NCI-H1436 (cell line): ENCODE results near the gene ICE1.
"Not testable (repeated sequence)": the region's sequence is repeated elsewhere in the genome, so short reads cannot be mapped to it uniquely, and the experiment has no call there.

Experiments used
- DNase-seq: peaks from one replicate; lab custom pipeline; 2025; lab: John Stamatoyannopoulos, UW

The ICE1 gene

DNA sequence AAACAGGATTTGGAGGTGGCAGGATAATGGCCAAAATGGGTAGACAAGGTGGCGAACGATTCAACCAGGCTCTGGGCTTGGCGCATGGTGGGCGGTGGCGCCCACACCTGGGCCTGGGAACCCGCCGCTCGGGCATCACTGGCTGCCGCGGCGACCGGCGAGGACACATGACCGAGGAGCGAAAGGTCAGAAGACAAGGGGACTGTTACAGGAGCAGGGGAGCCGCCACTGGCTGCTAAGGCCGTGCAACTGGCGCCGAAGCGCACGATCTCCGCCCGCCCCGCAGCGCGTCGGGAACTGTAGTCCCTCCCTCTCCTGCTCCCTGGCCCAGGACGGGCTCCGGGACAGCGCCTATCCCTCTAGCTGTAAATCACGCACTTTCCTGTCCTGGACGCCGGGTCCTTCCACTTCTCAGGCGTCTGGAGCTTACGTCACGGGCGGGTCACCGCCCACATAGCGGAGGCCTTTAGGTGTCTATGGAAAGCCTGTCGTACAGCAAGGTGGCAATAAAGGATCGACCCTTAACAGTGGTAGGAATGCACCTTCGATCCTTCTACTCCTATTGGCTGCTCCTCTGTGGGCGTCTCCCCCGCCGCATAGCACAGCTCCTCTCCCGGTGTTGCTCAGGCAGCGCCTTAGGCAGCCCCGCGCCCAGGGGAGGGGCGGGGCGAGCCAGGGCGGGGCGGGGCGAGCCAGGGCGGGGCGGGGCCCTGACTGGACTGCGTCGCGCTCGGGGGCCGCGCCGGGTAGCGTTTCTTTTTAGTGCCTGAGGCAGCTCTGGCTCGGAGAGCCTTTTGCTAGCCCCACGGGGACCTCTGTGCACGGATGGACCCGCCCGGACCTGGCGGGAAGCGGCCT lies at the start of gene ICE1:
Gene ICE1, plus strand, starts transcription at position 717 of the 858 bp plus-strand sequence. CDS start 239 bp downstream, outside the sequence.
- peak; percentile 95 for DNase-seq

DNA sequence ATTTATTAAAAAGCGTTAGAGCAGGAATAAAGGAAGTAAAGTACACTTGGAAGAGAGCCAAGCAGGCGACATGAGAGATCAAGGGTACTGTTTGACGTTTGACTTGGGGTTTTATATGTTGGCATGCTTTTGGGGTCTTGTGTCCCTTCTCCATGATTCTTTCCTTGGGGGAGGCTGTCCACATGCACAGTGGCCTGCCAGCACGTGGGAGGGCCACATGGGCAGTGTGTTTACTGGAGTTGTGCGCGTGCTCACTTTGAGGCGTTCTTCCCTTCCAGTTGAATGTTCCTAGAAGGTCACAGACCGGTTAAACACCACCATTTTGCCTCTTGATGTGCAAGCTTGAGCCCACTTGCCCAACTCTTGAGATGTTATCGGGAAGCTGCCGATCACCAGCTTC lies 49.5 kb upstream of the ICE1 start:
- DNase-seq = no peak

- DNase-seq = no peak
Observed at GRCh38 chr5:5373351-5373989, 49.0 kb upstream of the ICE1 start.

DNA sequence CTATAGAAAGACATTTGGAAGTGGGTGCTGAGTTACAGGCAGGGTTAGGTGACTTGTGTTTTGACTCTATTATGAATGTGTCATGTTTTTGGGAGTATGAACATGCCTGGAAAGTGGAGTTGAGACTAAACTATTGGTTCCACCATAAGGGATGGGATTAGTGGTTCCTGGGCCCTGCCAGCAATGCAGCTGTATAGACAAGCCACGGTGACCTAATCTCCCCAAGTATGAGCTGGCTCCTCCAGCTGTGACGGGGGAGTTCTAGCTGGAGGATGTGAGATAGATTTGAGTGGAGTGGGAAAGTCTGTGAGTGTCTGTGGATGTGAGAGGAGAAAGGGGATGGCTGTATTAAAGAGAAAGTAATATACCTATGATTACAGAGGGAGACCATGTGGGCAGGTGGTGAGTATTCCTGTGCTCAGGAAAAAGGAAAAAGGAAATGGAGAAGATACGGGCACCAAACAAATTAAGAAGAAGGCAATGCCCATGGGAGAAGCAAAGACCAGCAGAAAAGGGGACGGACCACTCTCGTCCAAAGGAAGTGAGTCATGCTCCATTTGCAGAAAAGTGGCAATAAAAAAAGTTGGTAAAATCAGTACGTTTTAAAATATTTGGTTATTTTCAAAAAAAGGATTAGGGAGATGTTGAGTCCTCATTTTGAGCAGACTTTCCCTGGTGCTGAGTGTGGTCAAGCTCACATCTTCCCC lies 48.3 kb upstream of the ICE1 start:
- no peak for DNase-seq

GRCh38 chr5:5377780-5378179 lies 44.7 kb upstream of the ICE1 start:
- DNase-seq = no peak

DNA sequence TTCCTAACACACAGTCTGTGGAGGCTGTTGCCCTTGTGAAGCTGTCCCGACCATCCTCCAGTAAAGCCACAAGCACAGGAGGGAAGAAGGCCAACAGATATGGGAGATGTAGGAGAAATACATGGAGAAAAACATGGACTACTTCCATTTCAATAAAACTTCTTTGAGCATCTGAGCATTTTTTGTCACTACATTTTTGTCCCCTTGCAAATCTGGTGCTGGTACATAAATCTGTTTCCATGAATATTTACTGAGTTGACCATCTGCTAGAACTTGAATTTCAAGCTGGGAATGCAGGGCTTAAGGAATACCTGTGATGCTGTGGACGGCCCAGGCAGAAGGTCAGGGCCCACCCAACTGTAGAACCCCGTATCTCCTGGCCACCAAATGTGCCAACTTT lies 43.9 kb upstream of the ICE1 start:
- DNase-seq = no peak

GRCh38 chr5:5380298-5380697 lies 42.2 kb upstream of the ICE1 start:
- no peak for DNase-seq

GRCh38 chr5:5381310-5381913 lies 41.1 kb upstream of the ICE1 start:
- DNase-seq = no peak

GRCh38 chr5:5383461-5383860 lies 39.0 kb upstream of the ICE1 start:
- DNase-seq = no peak

GRCh38 chr5:5384660-5385330 lies 37.7 kb upstream of the ICE1 start:
- DNase-seq = no peak

DNA sequence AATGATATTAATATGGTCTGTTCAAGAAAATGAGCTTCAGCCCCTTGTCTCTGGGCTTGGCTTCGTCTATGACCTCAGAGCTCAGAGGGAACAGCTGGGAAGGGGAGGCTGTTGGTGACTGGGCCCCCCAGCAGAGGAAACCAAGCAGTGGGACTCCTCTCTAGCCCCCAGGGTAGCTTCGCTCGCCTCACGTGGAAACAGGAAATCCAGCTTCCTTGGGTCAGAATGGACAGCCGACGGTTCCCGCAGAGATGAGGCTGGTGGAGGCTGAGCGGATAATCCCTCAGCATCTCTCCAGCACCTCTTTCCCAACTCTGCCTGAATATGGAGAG lies 37.2 kb upstream of the ICE1 start:
- DNase-seq = no peak

- DNase-seq = no peak
Observed at GRCh38 chr5:5386329-5386728, 36.1 kb upstream of the ICE1 start.

DNA sequence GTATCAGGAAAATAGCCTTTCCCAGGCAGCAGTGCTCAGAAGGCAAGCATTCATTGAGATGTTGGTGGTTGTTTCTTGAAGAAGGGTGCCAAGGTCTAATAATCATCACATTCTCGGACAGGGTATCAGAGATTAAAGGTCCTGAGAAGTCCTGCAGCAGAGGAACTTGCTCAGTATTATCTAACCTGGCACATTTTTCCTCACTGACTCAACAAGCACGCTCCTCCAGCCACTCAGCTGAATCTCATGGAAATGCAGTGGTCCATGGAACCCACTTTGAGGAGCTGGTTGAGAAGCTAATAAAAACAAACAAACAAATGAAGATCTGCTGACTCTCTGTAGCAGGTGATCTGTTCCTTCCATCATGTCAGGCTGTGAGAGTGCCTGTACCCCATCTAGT lies 35.3 kb upstream of the ICE1 start:
- no peak for DNase-seq

- no peak for DNase-seq
Observed at GRCh38 chr5:5387777-5388176, 34.7 kb upstream of the ICE1 start.

- not testable (repeated sequence) for DNase-seq
Observed at GRCh38 chr5:5390121-5390869, 32.2 kb upstream of the ICE1 start.

- DNase-seq = not testable (repeated sequence)
Observed at GRCh38 chr5:5392504-5392903, 30.0 kb upstream of the ICE1 start.

GRCh38 chr5:5394384-5394986 lies 28.0 kb upstream of the ICE1 start:
- not testable (repeated sequence) for DNase-seq

DNA sequence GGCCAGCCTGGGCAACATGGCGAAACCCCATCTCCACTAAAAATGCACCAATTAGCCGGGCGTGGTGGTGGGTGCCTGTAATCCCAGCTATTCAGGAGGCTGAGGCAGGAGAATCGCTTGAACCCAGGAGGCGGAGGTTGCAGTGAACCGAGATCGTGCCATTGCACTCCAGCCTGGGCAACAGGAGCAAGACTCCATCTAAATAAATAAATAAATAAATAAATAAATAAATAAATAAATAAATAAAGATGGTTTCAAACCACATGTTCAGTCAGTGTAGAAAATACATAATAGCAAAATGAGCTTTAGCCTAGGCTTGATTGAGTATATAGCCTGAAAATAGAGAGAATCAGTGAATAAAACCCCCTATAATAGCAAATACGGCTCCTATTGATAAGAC lies 27.4 kb upstream of the ICE1 start:
- not testable (repeated sequence) for DNase-seq

DNA sequence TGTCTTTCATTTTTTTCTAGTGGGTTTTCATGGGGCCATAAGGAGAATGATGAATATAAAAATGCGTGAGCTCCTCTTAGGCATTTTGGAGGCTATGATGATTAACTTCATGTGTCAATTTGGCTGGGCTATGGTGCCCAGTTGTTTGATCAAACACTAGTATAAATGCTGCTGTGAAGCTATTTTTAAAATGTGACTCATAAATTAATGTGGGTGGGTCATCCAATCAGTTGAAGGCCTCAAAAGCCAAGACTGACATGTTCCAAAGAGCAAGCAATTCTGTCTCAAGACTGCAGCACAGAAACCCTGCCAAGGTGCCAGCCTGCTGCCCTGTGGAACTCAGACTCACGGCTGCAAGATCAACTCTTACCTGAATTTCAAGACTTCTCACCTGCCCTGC lies 24.4 kb upstream of the ICE1 start:
- DNase-seq = no peak

DNA sequence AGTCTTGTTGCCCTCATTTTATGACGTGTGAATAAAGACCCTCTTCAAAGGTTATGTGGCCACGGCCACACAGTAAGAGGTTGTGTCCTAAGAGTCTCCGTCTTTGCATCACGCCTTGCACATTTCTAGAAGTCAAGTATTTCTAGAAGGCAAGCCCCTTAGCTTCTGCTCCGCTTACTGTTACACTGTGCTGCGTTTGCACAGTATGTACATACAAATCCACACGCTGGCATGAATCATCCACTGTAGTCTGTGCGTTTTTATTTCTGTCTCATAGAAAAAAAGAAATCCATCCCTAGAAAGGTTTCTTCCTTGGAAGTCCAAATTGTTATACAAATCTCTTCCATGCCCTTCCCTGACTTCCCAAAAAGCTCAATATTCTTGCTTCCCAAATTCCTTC lies 21.4 kb upstream of the ICE1 start:
- no peak for DNase-seq

DNA sequence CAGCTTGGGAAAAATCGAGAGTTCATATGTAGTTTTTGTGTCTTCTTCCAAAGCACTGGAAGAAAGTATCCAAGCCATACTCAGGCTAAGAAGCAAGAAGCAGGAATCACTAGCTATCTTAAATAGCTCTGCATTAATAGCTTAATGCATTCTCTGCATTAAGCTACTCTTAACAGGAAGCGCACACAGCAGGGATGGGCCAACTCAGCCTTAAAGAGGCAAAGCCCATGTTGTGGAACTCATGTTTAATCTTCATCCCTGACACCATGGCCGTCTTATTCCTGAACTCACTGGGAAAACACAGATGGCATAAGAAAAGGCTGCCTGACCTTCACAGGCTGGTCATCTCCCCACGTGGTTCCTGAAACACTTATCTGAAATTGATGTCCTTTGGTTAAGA lies 18.7 kb upstream of the ICE1 start:
- DNase-seq = no peak
